Measurements from ENCODE around the gene PANX2.
A peak's percentile ranks its signal among the peaks of the same experiment; 100 is the strongest.

Gene PANX2

GRCh38 chr22:50184902-50185374 lies 14.4 kb downstream of the PANX2 start:
- H3K9me3 ChIP-seq (ENCODE audit: severe bottlenecking) = no peaks in the 10 kb centered on the region
- no peak for TF ChIP-seq CTCF (IDR thresholded peaks at IDR 0.05; ENCODE audit: poor library complexity, severe bottlenecking)
- peaks cover 11% of the 10 kb centered on the region for H3K4me1 ChIP-seq (ENCODE audit: insufficient read depth, poor library complexity, severe bottlenecking)
- DNase-seq (ENCODE audit: low spot score) = no peak
- H3K27me3 ChIP-seq (ENCODE audit: insufficient read depth, poor library complexity, severe bottlenecking) = no peaks in the 10 kb centered on the region
- peak overlapping the region; percentile 22 for H3K4me3 ChIP-seq (ENCODE audit: severe bottlenecking)
- ATAC-seq (ENCODE audit: low read depth) = no peak
- H3K36me3 ChIP-seq (ENCODE audit: low read depth) = peaks cover 10% of the 10 kb centered on the region; the same call in 1 of the 2 replicates
- no peak overlapping the region for H3K27ac ChIP-seq (ENCODE audit: poor library complexity, severe bottlenecking)

GRCh38 chr22:50185375-50186087 lies 15.0 kb downstream of the PANX2 start, which contains the start of gene TRABD:
Gene TRABD, plus strand, starts transcription at chr22:50185913. Its CDS starts 7,148 bp downstream, at chr22:50193061.
- ATAC-seq (ENCODE audit: low read depth) (peak; percentile 43), DNase-seq (ENCODE audit: low spot score) (no peak)
- Histone ChIP-seq H3K27ac (ENCODE audit: poor library complexity, severe bottlenecking) (peak within 1 kb of the TSS; percentile 73), H3K27me3 (ENCODE audit: insufficient read depth, poor library complexity, severe bottlenecking) (no peaks in the 10 kb centered on the region), H3K4me1 (ENCODE audit: insufficient read depth, poor library complexity, severe bottlenecking) (peaks cover 12% of the 10 kb centered on the region), H3K4me3 (ENCODE audit: severe bottlenecking) (peak within 1 kb of the TSS; percentile 58), H3K9me3 (ENCODE audit: severe bottlenecking) (no peaks in the 10 kb centered on the region), H3K36me3 (ENCODE audit: low read depth) (peaks cover 10% of the 10 kb centered on the region; the same call in 1 of the 2 replicates)
- TF ChIP-seq CTCF (IDR thresholded peaks at IDR 0.05; ENCODE audit: poor library complexity, severe bottlenecking) = no peak

GRCh38 chr22:50186181-50186714 lies 15.7 kb downstream of the PANX2 start:
- ATAC-seq (ENCODE audit: low read depth) (no peak), DNase-seq (ENCODE audit: low spot score) (no peak)
- Histone ChIP-seq H3K27me3 (ENCODE audit: insufficient read depth, poor library complexity, severe bottlenecking) (no peaks in the 10 kb centered on the region), H3K9me3 (ENCODE audit: severe bottlenecking) (no peaks in the 10 kb centered on the region), H3K27ac (ENCODE audit: poor library complexity, severe bottlenecking) (peak overlapping the region; percentile 73), H3K36me3 (ENCODE audit: low read depth) (peaks cover 10% of the 10 kb centered on the region; the same call in 1 of the 2 replicates), H3K4me1 (ENCODE audit: insufficient read depth, poor library complexity, severe bottlenecking) (peaks cover 15% of the 10 kb centered on the region), H3K4me3 (ENCODE audit: severe bottlenecking) (peak overlapping the region; percentile 58)
- TF ChIP-seq CTCF (IDR thresholded peaks at IDR 0.05; ENCODE audit: poor library complexity, severe bottlenecking) = no peak

GRCh38 chr22:50186761-50187523 lies 16.4 kb downstream of the PANX2 start:
- no peak for TF ChIP-seq CTCF (IDR thresholded peaks at IDR 0.05; ENCODE audit: poor library complexity, severe bottlenecking)
- Histone ChIP-seq H3K4me3 (ENCODE audit: severe bottlenecking) (peak overlapping the region; percentile 58), H3K27ac (ENCODE audit: poor library complexity, severe bottlenecking) (peak overlapping the region; percentile 73), H3K36me3 (ENCODE audit: low read depth) (peaks cover 17% of the 10 kb centered on the region), H3K27me3 (ENCODE audit: insufficient read depth, poor library complexity, severe bottlenecking) (no peaks in the 10 kb centered on the region), H3K9me3 (ENCODE audit: severe bottlenecking) (no peaks in the 10 kb centered on the region), H3K4me1 (ENCODE audit: insufficient read depth, poor library complexity, severe bottlenecking) (peaks cover 22% of the 10 kb centered on the region)
- DNase-seq (ENCODE audit: low spot score) = no peak
- no peak for ATAC-seq (ENCODE audit: low read depth)

All from RWPE2 (cell line).